Thyroid gland (tissue), 4 donors: ENCODE data around the gene SLC25A23.

Experiments
- CTCF ChIP-seq, 6 experiments: fragments of 200-600 bp in 3 of 6; fragments of 450-650 bp in 3 of 6; sonication (generic) in 3 of 6; IDR thresholded peaks; one replicate each; pipeline ENCODE4 v1.5.1; 2016 to 2019; ENCODE audit warnings: antibody characterized with exemption in 6 of 6, mild to moderate bottlenecking in 2 of 6, inconsistent platforms in 1 of 6, moderate library complexity in 1 of 6
- POLR2A ChIP-seq, 2 donors: fragments of 450-650 bp; IDR thresholded peaks; one replicate each; pipeline ENCODE4 v1.6.1; 2017; ENCODE audit warnings: antibody characterized with exemption in 2 of 2, mild to moderate bottlenecking in 2 of 2, moderate library complexity in 1 of 2

DNA sequence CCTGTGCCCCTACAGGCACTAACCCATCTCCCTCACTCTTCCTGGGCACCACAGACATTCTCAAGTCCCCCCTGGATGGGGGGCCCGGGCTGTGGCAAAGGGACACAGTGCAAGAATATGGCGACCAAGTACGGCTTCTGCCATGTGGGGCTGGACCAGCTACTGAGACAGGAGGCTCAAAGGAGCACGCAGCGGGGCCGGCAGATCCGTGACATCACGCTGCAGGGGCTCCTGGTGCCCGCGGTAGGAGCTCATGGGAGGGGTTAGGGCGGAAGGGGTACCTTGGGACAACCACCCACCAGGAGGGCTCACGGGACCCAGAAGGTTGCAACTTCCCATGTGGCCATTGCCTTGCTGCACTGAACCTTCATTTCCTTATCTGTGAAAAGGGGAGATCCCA, 63.3 kb downstream of the SLC25A23 start:
- no peak for TF ChIP-seq CTCF (IDR thresholded peaks at IDR 0.05)
- no peak for TF ChIP-seq POLR2A (IDR thresholded peaks at IDR 0.05)
